Naive thymus-derived CD4-positive, alpha-beta T cell (primary cell): ENCODE results near the gene OCA2. TPM values are rescaled to one million over a fixed set of nuclear protein-coding genes. Genes with fewer than 3 reads are reported as not detected.

ENCODE experiments used
- ATAC-seq: fragments of 150-1000 bp; cut with Tn5 transposase; 2 replicates; pipeline ENCODE4 v1.10.0; 2021; ENCODE audit warnings: mild to moderate bottlenecking, moderate library complexity
- CTCF ChIA-PET: fragments of 350-600 bp; sonication (Branson Sonifier 250); formaldehyde crosslinking; loops from one replicate; lab custom pipeline; 2021; ENCODE audit warnings: antibody characterized with exemption; lab: Charles Lee
- POLR2A ChIA-PET: fragments of 350-600 bp; sonication (Branson Sonifier 250); formaldehyde crosslinking; loops from one replicate; lab custom pipeline; 2021; ENCODE audit warnings: antibody characterized with exemption, inconsistent platforms; lab: Charles Lee
- DNase-seq, 9 donors: peaks; one replicate each; pipeline versions ENCODE4 v3.0.0 to v3.0.0-alpha.2; 2020 to 2022; ENCODE audit warnings: mixed read lengths in 1 of 9
- H3K27ac ChIP-seq: one replicate; pipeline ENCODE4 v1.7.0; 2013; ENCODE audit warnings: mild to moderate bottlenecking, low read depth, low read length, moderate library complexity
- H3K27me3 ChIP-seq, 2 donors: one replicate each; pipeline ENCODE4 v1.7.0; 2013; ENCODE audit warnings: low read length in 2 of 2, mild to moderate bottlenecking in 2 of 2, moderate library complexity in 2 of 2; ENCODE audit not compliant: control insufficient read depth in 2 of 2, insufficient read depth in 2 of 2
- H3K36me3 ChIP-seq, 3 experiments: 1 replicate in 2 of 3; 2 replicates in 1 of 3; pipeline ENCODE4 v1.7.0; 2013; ENCODE audit warnings: low read length in 3 of 3, mild to moderate bottlenecking in 3 of 3, moderate library complexity in 1 of 3; ENCODE audit not compliant: insufficient read depth in 3 of 3, control insufficient read depth in 2 of 3
- H3K4me1 ChIP-seq, 2 donors: one replicate each; pipeline ENCODE4 v1.7.0; 2013; ENCODE audit warnings: low read length in 2 of 2, mild to moderate bottlenecking in 2 of 2, moderate library complexity in 1 of 2; ENCODE audit not compliant: control insufficient read depth in 2 of 2, insufficient read depth in 2 of 2
- H3K4me3 ChIP-seq: 2 replicates; pipeline ENCODE4 v1.7.0; 2013; ENCODE audit warnings: mild to moderate bottlenecking, low read length
- H3K9me3 ChIP-seq, 3 experiments: 1 replicate in 2 of 3; 2 replicates in 1 of 3; pipeline ENCODE4 v1.7.0; 2013; ENCODE audit warnings: low read length in 3 of 3; ENCODE audit not compliant: control insufficient read depth in 2 of 3
- H3K27ac Mint-ChIP-seq, 9 donors: one replicate each; pipeline ENCODE4 v1.8.0; 2020 to 2022; ENCODE audit warnings: mixed read lengths in 9 of 9, mild to moderate bottlenecking in 8 of 9, moderate library complexity in 5 of 9, inconsistent platforms in 2 of 9
- H3K27me3 Mint-ChIP-seq, 5 donors: one replicate each; pipeline ENCODE4 v1.8.0; 2021 to 2022; ENCODE audit warnings: mixed read lengths in 5 of 5, mild to moderate bottlenecking in 1 of 5
- H3K36me3 Mint-ChIP-seq, 5 donors: one replicate each; pipeline ENCODE4 v1.8.0; 2020 to 2022; ENCODE audit warnings: mixed read lengths in 5 of 5, mild to moderate bottlenecking in 3 of 5, inconsistent platforms in 1 of 5
- H3K4me1 Mint-ChIP-seq, 7 donors: one replicate each; pipeline ENCODE4 v1.8.0; 2020 to 2022; ENCODE audit warnings: mixed read lengths in 7 of 7, mild to moderate bottlenecking in 3 of 7, inconsistent platforms in 1 of 7
- H3K4me3 Mint-ChIP-seq, 10 donors: one replicate each; pipeline ENCODE4 v1.8.0; 2020 to 2022; ENCODE audit warnings: mild to moderate bottlenecking in 10 of 10, mixed read lengths in 10 of 10, moderate library complexity in 6 of 10, inconsistent platforms in 2 of 10
- H3K9me3 Mint-ChIP-seq, 11 donors: one replicate each; pipeline ENCODE4 v1.8.0; 2020 to 2022; ENCODE audit warnings: mixed read lengths in 11 of 11, mild to moderate bottlenecking in 4 of 11, inconsistent platforms in 1 of 11, moderate library complexity in 1 of 11
- intact Hi-C, 2 donors: fragments of 100-400 bp; cut with micrococcal nuclease; formaldehyde crosslinking; loops; one replicate each; pipeline ENCODE4 v1.15.1; 2023
- polyA plus RNA-seq, 2 donors: library from polyadenylated mRNA; unstranded; fragments of 300-500 nt; fragmentation: Illumina TruSeq; gene quantifications; one replicate each; pipeline ENCODE4 v1.2.3, GENCODE V29; 2021
- total RNA-seq, 6 experiments: library from RNA in 5 of 6; stranded (reverse) in 5 of 6; gene quantifications; 1 replicate in 5 of 6; 2 replicates in 1 of 6; pipeline ENCODE4 v1.2.3 and lab custom pipeline; 2021 to 2026

Gene OCA2
- total and polyA plus RNA-seq, 7 experiments from 2014 or later: not detected

- Histone ChIP-seq H3K4me3 (no peak overlapping the region), H3K4me1 (no peaks in the 10 kb centered on the region), H3K27me3 (no peaks in the 10 kb centered on the region), H3K36me3 (no peaks in the 10 kb centered on the region), H3K9me3 (peaks cover 0 to 7% (median 4%) of the 10 kb centered on the region in 3 experiments), H3K27ac (no peak overlapping the region)
- ChIA-PET CTCF (no interaction called here), POLR2A (no interaction called here)
- H3K9me3 Mint-ChIP-seq: peaks cover 1 to 15% (median 7%) of the 10 kb centered on the region in 11 donors
- no peaks in the 10 kb centered on the region for H3K36me3 Mint-ChIP-seq
- H3K27ac Mint-ChIP-seq: no peak overlapping the region
- H3K4me1 Mint-ChIP-seq: no peaks in the 10 kb centered on the region
- DNase-seq (no peak), ATAC-seq (no peak)
- intact Hi-C loops: no loop called here
- H3K4me3 Mint-ChIP-seq: no peak overlapping the region
- H3K27me3 Mint-ChIP-seq: peaks cover 0 to 3% (median 0%) of the 10 kb centered on the region in 5 donors
Observed at GRCh38 chr15:27763514-27763913, 335.6 kb downstream of the OCA2 start.

- no peak for ATAC-seq
- CTCF ChIA-PET: no interaction called here
Observed at GRCh38 chr15:27762471-27762870, 336.6 kb downstream of the OCA2 start.

GRCh38 chr15:27757052-27757451 lies 342.1 kb downstream of the OCA2 start:
- Histone ChIP-seq H3K4me1 (no peaks in the 10 kb centered on the region), H3K4me3 (no peak overlapping the region), H3K27ac (no peak overlapping the region), H3K27me3 (no peaks in the 10 kb centered on the region), H3K9me3 (no peaks in the 10 kb centered on the region), H3K36me3 (no peaks in the 10 kb centered on the region)
- intact Hi-C loops: no loop called here
- no peak for ATAC-seq
- H3K4me3 Mint-ChIP-seq: no peak overlapping the region
- POLR2A ChIA-PET: no interaction called here
- H3K27me3 Mint-ChIP-seq: no peaks in the 10 kb centered on the region
- no peak for DNase-seq
- CTCF ChIA-PET: no interaction called here
- no peaks in the 10 kb centered on the region for H3K4me1 Mint-ChIP-seq
- no peaks in the 10 kb centered on the region for H3K36me3 Mint-ChIP-seq
- H3K9me3 Mint-ChIP-seq: peaks cover 0 to 12% (median 8%) of the 10 kb centered on the region in 11 donors
- no peak overlapping the region for H3K27ac Mint-ChIP-seq

More at GRCh38 chr15:27762471-27762870, 336.6 kb downstream of the OCA2 start:
- intact Hi-C loops: no loop called here
- H3K4me3 ChIP-seq: no peak overlapping the region
- Mint-ChIP-seq H3K4me1 (no peaks in the 10 kb centered on the region), H3K9me3 (peaks cover 3 to 12% (median 5%) of the 10 kb centered on the region in 11 donors), H3K4me3 (no peak overlapping the region), H3K36me3 (no peaks in the 10 kb centered on the region), H3K27ac (no peak overlapping the region), H3K27me3 (peaks cover 0 to 3% (median 0%) of the 10 kb centered on the region in 5 donors)
- POLR2A ChIA-PET: no interaction called here
- H3K4me1 ChIP-seq: no peaks in the 10 kb centered on the region
- H3K27ac ChIP-seq: no peak overlapping the region
- no peaks in the 10 kb centered on the region for H3K36me3 ChIP-seq
- DNase-seq: no peak
- H3K27me3 ChIP-seq: no peaks in the 10 kb centered on the region
- H3K9me3 ChIP-seq: peaks cover 0 to 7% (median 4%) of the 10 kb centered on the region in 3 experiments

DNA sequence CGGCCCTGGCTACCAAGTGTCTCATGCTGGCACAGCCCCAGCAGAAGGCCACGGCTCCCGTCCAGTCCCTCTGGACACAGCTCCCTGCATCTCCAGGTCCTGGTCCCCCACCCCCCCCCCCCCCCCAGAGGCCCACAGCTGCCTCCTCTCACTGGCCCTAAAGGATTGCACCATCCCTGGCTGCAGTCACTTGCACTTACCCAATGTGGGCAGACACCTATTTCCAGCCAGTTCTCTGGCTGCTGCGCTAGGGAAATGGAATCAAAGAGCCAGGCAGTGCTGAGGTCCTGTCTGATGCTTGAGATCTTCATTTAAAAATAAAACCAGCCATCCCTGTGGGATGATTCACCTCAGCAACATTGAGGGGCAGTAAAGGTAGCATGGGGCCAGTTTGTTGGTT lies 346.4 kb downstream of the OCA2 start:
- intact Hi-C loops: no loop called here
- Mint-ChIP-seq H3K36me3 (no peaks in the 10 kb centered on the region), H3K4me1 (no peaks in the 10 kb centered on the region), H3K27ac (no peak overlapping the region), H3K4me3 (no peak overlapping the region), H3K9me3 (peaks cover 0 to 10% (median 3%) of the 10 kb centered on the region in 11 donors), H3K27me3 (no peaks in the 10 kb centered on the region)
- DNase-seq (no peak), ATAC-seq (no peak)
- Histone ChIP-seq H3K27me3 (no peaks in the 10 kb centered on the region), H3K9me3 (no peaks in the 10 kb centered on the region), H3K27ac (no peak overlapping the region), H3K4me3 (no peak overlapping the region), H3K4me1 (no peaks in the 10 kb centered on the region), H3K36me3 (no peaks in the 10 kb centered on the region)
- ChIA-PET CTCF (no interaction called here), POLR2A (no interaction called here)

DNA sequence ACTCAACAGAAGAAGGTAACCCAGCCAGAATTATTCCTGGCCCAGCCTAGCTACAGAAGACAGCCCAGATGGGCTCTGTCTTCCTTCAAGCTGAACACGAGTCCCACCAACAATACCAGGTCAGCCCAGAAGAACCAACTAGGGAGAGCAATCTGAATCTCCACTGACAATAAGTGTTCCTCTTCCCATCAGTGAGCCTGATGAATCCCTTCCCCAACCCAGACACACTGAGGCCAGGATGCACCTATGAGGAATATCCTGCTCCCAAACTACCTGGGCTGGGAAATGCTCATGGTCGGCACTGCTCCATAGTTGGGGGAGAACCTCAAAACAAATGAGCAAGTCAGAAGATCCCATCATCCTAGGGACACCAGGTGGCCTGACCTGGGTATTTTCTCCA lies 351.1 kb downstream of the OCA2 start:
- no peaks in the 10 kb centered on the region for H3K4me1 Mint-ChIP-seq
- H3K4me3 ChIP-seq: no peak overlapping the region
- peaks cover 0 to 7% (median 0%) of the 10 kb centered on the region in 5 donors for H3K27me3 Mint-ChIP-seq
- H3K36me3 Mint-ChIP-seq: no peaks in the 10 kb centered on the region
- H3K27me3 ChIP-seq: no peaks in the 10 kb centered on the region
- intact Hi-C loops: no loop called here
- H3K27ac Mint-ChIP-seq: no peak overlapping the region
- H3K4me3 Mint-ChIP-seq: no peak overlapping the region
- no peaks in the 10 kb centered on the region for H3K9me3 ChIP-seq
- no peak for DNase-seq
- CTCF ChIA-PET: no interaction called here
- no peak for ATAC-seq
- POLR2A ChIA-PET: no interaction called here
- peaks cover 0 to 13% (median 4%) of the 10 kb centered on the region in 11 donors for H3K9me3 Mint-ChIP-seq
- H3K4me1 ChIP-seq: no peaks in the 10 kb centered on the region
- H3K36me3 ChIP-seq: no peaks in the 10 kb centered on the region
- no peak overlapping the region for H3K27ac ChIP-seq

- Histone ChIP-seq H3K27ac (no peak overlapping the region), H3K27me3 (no peaks in the 10 kb centered on the region), H3K36me3 (no peaks in the 10 kb centered on the region), H3K9me3 (no peaks in the 10 kb centered on the region), H3K4me1 (no peaks in the 10 kb centered on the region), H3K4me3 (no peak overlapping the region)
- Mint-ChIP-seq H3K4me3 (peak overlapping the region in 1 of 10 donors; percentile 11), H3K36me3 (no peaks in the 10 kb centered on the region), H3K9me3 (peaks cover 0 to 13% (median 6%) of the 10 kb centered on the region in 11 donors), H3K27me3 (peaks cover 0 to 7% (median 0%) of the 10 kb centered on the region in 5 donors), H3K4me1 (no peaks in the 10 kb centered on the region), H3K27ac (peak overlapping the region in 1 of 9 donors; percentile 22)
- DNase-seq (no peak), ATAC-seq (no peak)
- CTCF ChIA-PET: no interaction called here
- intact Hi-C loops: no loop called here
- POLR2A ChIA-PET: no interaction called here
Observed at GRCh38 chr15:27746401-27746955, 352.6 kb downstream of the OCA2 start.

DNA sequence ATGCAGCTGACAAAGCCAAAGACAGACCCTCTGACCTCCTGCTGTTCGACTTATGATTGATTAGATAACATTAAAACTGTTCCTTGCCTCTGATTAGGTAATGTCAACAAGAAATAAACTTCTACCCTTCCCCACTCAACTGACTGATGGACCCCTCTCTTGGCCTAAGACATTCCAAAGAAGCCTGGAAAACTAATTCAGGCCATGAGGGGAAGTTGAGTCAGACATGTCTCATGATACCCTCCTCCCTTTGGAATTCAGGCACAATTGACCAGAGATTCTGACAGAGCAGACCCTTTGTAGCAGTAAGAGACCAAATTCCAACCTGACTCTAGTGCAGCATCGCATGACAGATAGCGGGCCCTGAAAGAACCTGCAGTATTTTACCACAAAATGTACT lies 354.5 kb downstream of the OCA2 start:
- H3K4me3 ChIP-seq: no peak overlapping the region
- POLR2A ChIA-PET: no interaction called here
- H3K9me3 Mint-ChIP-seq: peaks cover 0 to 18% (median 7%) of the 10 kb centered on the region in 11 donors
- CTCF ChIA-PET: no interaction called here
- intact Hi-C loops: no loop called here
- H3K27ac Mint-ChIP-seq: no peak overlapping the region
- ATAC-seq: no peak
- H3K27ac ChIP-seq: no peak overlapping the region
- H3K4me1 Mint-ChIP-seq: no peaks in the 10 kb centered on the region
- no peak for DNase-seq
- no peak overlapping the region for H3K4me3 Mint-ChIP-seq
- H3K27me3 ChIP-seq: no peaks in the 10 kb centered on the region
- H3K36me3 Mint-ChIP-seq: no peaks in the 10 kb centered on the region
- H3K36me3 ChIP-seq: no peaks in the 10 kb centered on the region
- H3K4me1 ChIP-seq: no peaks in the 10 kb centered on the region
- H3K27me3 Mint-ChIP-seq: peaks cover 0 to 15% (median 0%) of the 10 kb centered on the region in 5 donors
- no peaks in the 10 kb centered on the region for H3K9me3 ChIP-seq
